ENCODE data around the gene BMP15.

- no peak for TF ChIP-seq CTCF (IDR thresholded peaks at IDR 0.05; ENCODE audit: insufficient read depth, low read depth, low read length)
- TF ChIP-seq EZH2 (IDR thresholded peaks at IDR 0.05; ENCODE audit: insufficient read depth, low read length), result no peak
These were observed 17.5 kb upstream of the BMP15 start for GRCh38 chrX:50893047-50893446.
